Measurements from ENCODE around the gene TNNT2.

Gene TNNT2

DNA sequence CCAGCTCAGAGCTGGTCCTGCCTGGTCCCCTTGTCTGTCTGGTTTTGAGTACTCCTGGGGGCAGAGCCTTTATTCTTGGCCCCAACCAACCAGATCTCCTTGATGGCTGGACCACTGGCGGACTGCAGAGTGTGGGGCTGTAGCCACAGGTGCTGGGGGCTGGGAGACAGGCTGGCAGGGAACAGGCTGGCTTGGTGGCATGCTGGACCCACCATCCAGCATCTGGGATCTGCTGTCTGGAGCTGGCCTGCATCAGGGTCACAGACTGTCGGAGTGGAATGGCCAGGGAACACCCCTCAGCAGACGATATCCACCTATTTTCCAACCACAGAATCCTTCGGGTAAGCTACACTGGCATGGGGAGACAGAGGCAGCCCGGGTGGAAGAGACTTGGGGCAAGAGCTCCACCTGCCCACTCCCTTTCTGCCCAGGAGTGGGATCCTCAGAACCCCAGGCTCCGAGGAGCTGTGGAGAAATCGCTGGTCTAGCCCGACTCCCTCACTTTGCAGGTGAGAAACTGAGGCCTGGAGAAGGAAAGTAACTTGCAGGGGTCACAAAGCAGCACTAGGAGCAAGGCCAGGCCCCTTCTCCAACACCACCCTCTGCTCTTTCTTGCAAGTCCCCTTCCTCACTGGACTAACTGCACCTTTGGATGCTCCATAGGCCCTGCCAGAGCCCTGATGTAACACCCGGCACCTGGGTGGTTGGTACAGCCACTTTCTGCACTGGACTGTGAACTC, 40.6 kb downstream of the TNNT2 start:
- in situ Hi-C loops (cut with MboI; ENCODE audit: low sequenced_read_pairs), result no loop called here

DNA sequence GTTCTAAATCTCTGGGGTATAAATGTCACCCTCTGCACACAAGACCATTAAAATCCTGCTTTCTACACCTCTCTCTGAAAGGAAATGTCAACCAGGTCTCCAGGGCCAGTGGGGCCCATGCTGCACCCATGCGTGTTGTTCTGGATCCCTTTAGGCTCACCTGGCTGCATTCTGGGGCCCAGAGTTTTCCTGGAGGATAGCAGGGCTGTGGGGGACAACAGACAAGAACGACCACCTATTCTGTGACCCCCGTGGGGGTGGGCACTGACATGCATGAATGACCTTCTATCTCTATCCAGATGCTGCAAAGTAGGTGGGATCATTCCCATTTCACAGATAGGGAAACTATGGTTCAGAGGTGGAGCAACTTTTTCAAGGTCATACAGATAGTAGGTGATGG, 41.6 kb downstream of the TNNT2 start:
- in situ Hi-C loops (cut with MboI; ENCODE audit: low sequenced_read_pairs), result no loop called here

DNA sequence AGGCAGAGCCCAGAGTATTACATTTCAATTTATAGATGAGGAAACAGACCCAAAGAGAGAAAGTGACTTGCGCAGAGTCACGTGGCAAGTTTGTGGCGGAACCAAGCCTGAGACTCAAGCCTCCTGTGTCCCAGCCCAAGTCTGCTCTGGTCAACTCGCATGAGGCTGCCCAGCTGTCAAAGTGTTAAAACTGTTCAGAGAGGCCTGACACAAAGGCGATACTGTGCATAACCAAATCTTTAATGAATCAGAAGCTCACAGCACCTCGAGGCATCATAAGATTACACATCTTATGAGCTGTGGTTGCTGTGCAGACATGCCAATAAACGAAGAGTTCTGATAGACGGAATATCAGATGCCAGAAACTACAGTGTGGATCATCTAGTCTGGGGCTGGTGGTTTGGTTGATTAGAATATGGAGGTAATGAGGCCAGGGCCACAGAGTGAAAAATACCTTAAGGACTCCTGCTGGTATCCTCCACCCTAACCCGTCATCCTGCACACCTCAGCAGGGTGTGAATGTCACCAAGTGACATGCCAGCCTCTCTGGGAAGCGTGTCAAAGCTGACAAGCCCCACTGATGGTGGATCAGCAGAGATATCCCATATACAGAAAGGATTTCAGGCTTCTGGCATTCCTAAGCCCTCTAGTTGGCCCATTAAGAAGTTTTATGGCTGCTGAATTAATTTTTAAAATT, 42.2 kb downstream of the TNNT2 start:
- in situ Hi-C loops (cut with MboI; ENCODE audit: low sequenced_read_pairs), result no loop called here

DNA sequence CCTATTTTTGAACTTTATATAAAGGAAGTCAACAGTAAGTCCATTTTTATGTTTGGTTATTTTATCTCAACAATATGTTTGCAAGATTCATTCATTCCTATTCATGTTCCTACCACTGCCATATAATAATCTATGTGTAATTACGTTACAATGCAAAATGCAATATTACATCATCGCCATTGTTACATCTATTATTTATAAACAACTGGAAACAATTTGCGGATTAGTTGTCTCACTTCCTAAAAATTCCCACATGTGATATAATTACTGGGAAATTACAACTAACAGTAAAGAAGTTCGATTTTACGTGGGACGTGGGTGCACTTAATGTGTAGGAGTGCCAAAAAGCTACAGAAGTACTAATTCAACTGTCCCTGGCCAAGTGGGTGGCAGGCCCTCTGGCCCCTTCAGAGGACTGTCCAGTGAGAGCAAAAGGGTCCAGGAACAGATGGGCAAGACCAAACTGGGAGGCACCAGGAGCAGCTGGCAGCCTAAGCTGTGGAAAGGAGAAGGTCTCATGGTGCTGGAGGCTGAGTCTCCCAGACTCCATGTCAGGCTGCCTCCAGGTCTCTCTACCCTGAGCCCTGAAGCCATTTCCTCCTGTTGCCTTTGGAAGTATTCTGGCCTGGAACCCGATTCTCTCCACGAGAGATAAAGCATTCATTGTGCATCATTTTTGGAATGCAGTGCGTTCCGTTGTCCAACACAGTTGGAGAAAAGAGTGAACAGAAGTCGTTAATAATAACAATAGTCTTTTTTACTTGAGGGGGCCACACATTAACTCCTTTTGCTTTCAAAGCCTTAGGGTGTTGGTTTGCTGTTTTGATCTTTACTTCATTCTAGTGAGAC, 42.9 kb downstream of the TNNT2 start:
- in situ Hi-C loops (cut with MboI; ENCODE audit: low sequenced_read_pairs), result no loop called here

DNA sequence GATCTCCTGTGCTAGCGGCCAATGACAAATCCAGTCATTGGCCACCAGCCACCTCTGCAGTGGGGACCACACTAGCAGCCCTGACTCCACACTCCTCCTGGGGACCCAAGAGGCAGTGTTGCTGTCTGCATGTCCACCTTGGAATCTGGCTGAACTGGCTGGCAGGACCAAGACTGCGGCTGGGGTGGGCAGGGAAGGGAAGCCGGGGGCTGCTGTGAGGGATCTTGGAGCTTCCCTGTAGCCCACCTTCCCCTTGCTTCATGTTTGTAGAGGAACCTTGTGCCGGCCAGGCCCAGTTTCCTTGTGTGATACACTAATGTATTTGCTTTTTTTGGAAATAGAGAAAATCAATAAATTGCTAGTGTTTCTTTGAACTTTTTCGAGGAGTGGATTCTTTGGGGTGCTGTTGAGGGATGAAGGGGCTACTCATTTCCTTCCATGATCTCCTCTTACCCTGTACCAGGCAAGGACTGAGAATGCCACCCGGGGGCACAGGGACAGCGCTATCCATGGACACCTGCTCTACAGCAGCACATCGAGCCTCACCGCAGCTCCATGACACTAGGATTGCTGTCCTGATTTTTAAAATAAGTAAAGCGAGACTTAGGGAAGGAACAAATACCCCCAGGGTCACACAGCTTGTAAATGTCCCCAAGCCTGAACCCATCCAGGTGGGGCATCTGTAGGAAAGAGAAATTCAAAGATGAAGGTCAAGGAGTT, 44.7 kb downstream of the TNNT2 start:
- in situ Hi-C loops (cut with MboI; ENCODE audit: low sequenced_read_pairs), result no loop called here

DNA sequence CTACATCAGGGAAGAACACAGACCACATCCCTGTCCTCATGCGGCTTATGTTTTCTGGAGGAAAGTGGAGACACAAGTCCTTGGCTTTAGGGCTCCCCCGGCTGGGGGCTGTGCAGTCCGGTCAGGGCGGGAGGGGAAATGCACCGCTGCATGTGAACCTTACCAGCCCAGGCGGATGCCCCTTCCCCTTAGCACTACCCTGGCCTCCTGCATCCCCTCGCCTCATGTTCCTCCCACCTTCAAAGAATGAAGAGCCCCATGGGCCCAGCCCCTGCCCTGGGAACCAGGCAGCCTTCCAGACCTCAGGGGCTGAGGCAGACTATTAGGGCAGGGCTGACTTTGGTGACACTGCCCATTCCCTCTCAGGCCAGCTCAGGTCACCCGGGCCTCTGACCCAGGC, 45.5 kb downstream of the TNNT2 start:
- in situ Hi-C loops (cut with MboI; ENCODE audit: low sequenced_read_pairs), result no loop called here

DNA sequence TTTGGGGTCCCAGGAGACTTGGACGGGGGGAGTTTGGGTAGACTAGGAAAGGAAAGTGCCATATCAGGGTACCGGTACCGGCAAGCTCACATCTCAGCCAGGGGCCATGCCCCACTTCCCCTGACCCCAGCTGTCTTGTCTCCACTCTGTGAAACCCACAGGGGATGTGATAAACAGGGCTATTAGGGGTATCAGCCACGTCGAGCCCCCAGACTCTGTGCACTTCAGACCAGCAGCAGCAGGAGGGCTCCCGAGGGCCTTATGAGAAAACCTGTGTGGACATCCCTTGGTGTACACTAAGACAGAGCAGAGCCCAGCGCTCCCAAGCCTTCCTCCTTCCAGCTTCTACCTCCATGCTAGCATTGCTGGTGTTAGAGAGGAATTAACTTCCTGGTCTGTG, 46.3 kb downstream of the TNNT2 start:
- in situ Hi-C loops (cut with MboI; ENCODE audit: low sequenced_read_pairs), result no loop called here

DNA sequence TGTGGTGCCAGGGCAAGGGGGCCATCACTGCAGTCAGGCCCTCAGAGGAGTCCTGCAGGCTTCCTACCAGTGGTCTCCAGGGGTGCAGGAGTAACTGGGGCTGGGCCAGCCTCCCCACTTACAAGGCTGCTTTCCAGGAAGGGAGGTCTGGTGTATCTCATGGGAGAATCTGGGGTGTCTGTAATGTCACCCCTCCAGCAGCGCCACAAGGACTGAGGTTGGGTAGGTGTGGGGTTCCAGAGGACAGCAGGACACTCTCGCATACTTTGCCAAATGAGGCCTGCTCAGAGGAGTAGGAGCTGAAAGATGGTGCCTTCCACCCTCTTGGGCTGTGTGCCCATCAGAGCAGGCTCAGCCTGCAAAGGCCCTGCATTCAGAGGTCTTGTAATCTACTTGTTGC, 46.9 kb downstream of the TNNT2 start:
- in situ Hi-C loops (cut with MboI; ENCODE audit: low sequenced_read_pairs), result no loop called here

DNA sequence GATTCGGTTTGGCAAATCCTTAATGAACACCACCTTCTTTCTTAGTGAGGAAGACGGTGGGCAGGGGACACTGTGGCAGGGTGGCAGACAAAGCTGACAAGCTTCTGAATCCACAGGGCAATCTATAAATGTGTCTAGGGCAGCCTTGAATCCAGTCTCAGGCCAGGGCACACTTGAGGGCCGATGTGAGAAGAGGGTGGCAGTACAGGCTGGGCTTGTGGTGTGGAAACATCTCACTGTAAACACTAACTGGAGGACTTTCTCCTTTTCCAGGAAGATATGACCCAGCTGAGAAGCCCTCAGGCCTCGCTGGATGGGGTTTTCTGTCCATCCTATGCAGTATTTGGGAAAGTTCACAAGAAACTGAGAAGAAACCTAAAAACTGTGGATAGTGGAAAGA, 47.7 kb downstream of the TNNT2 start:
- in situ Hi-C loops (cut with MboI; ENCODE audit: low sequenced_read_pairs), result no loop called here

DNA sequence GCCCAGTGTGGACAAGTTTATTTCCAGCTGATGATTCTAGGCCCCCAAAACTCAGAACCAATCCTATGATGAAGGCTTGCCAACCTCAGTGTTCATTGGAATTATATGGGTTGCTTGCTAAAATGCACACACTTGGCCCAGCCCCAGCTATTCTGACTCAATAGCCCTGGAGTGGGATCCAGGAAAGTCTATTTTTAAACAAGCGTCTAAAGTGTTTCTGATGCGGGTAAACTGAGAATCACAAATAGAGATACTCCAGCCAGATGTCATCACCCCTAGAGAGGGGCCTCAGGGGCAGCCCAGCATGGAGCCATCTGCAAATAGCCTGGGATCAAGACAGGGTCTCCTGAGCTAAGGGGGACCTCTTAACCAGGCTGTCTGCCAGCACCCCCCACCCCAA, 48.2 kb downstream of the TNNT2 start:
- in situ Hi-C loops (cut with MboI; ENCODE audit: low sequenced_read_pairs), result no loop called here

DNA sequence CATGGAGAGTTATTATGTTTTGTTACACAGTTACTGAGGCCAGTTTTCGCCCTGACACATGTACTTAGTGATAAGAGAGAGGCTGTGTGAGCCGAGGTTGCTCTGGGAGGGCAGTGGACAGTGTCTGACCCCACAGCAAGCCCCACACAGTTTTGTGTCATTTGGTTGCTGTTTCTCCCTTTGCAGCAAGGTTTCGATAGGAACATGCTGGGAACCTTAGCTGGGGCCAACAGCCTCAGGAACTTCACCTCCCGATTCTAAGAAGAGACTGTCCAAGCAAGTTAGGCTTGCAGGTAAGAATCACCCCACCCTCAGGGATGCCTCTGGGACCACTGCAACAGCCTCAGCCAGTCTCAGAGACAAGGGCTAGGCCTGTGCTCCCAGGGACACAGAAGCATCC, 48.9 kb downstream of the TNNT2 start:
- in situ Hi-C loops (cut with MboI; ENCODE audit: low sequenced_read_pairs), result no loop called here

DNA sequence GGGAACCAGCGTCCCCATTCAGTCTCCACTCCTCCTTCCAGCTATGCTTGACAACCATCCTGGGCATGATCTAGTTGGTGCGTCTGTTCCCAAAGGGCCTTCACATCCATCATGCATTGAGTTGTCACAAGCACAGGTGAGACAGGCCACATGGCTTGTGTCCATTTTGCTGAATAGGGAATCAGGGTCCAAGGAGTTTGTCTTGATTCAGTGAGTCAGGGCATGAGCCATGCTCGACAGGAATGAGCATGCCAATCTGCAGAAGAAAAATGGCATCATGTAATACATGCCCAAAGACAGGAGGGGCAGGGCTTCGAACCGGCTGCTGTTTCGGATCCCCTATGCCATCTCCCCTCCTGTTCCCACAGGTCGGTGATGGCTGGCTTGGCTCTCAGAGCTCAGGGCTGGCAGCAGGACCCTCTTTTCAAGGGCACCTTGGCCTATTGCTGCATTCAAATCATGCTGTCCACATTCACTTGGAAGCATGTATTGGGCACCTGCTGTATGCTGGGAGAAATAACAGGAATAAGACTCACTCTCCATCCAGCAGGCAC, 49.7 kb downstream of the TNNT2 start:
- in situ Hi-C loops (cut with MboI; ENCODE audit: low sequenced_read_pairs), result no loop called here

DNA sequence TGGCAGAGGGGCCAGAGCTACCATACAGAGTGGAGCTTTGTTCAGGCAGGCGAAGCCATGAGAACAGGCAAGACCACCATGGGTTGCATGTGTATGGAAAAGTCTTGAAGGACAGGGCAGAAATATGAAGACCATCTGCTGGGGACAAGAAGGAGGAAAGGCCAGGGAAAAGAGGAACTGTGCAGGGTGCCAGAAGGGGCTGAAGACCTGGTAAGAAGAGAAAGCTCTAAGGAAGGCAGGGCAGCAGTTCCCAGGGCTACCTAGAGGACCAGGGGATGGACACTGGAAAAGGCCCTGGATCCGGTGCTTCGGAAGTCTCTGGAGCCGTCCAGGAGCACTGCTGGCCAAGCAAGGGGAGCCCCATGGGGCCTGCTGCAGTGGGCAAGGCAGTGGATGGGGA, 50.8 kb downstream of the TNNT2 start:
- in situ Hi-C loops (cut with MboI; ENCODE audit: low sequenced_read_pairs), result no loop called here

DNA sequence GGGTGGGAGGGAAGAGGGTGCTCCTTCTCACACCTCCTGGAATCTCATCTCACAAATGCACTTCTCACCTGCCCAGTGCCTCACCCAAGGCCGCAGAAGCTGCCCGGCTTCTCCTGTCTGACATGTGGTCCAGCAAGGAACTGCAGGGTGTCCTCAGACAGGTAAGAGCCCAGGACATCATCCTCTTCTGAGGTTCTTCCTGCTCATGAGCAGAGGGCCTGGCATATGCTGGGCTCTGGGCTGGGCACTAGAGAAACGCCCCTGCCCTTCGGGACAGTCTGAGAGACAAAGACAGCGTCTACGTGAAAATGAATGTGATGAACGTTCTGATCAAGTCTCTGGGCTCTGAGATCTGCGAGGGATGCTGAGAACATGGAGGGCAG, 51.8 kb downstream of the TNNT2 start:
- in situ Hi-C loops (cut with MboI; ENCODE audit: low sequenced_read_pairs), result no loop called here

DNA sequence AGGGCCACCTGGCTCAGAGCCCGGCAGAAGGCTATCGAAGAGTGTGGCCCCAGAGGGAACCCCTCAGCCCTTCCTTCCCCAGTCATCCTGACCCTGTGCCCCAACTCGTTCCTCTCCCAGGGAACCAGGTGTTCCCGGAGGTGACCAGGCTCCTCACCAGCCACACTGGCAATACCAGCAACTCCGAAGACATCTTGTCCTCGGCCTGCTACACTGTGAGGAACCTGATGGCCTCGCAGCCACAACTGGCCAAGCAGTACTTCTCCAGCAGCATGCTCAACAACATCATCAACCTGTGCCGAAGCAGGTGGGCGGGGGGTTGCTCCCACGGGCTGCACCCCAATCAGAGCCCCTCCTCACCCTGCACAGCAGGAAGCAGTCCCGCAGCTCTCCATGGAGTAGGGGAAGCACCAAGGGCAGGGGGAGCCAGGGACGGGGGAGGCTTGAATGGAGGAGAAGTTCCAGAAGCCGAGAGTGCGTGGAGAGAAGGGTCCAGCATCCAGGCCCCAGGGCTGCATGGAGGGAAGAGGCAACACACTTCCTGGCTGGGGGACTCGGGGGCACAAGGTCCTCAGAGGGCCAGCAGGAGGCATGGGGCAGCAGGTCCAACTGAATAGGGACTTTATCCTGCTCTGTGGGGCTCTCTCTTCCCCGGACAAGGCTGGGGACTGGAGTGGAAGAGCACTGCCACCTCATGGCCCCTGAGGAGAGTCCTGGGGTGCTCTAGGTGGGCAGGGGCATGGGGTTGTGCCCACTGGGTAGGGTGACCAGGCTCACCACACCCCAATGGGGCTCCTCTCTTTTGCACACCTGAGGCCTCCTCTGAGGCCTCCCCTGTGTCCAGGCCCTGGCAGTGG, 52.4 kb downstream of the TNNT2 start:
- in situ Hi-C loops (cut with MboI; ENCODE audit: low sequenced_read_pairs), result no loop called here

DNA sequence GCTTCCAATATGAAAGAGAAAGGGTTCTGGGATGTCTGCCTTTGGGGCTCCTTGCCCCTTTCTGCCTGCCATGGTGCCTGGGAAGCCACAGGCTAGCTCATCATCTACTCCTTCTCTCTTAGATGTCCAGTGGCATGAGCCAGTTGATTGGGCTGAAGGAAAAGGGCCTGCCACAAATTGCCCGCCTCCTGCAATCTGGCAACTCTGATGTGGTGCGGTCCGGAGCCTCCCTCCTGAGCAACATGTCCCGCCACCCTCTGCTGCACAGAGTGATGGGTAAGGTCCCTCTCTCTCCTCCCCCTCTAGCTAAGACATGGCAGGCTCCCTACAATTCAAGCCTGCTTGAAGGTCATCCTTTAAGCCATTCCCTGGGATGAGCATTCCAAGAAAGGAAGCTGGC, 53.2 kb downstream of the TNNT2 start:
- in situ Hi-C loops (cut with MboI; ENCODE audit: low sequenced_read_pairs), result no loop called here

DNA sequence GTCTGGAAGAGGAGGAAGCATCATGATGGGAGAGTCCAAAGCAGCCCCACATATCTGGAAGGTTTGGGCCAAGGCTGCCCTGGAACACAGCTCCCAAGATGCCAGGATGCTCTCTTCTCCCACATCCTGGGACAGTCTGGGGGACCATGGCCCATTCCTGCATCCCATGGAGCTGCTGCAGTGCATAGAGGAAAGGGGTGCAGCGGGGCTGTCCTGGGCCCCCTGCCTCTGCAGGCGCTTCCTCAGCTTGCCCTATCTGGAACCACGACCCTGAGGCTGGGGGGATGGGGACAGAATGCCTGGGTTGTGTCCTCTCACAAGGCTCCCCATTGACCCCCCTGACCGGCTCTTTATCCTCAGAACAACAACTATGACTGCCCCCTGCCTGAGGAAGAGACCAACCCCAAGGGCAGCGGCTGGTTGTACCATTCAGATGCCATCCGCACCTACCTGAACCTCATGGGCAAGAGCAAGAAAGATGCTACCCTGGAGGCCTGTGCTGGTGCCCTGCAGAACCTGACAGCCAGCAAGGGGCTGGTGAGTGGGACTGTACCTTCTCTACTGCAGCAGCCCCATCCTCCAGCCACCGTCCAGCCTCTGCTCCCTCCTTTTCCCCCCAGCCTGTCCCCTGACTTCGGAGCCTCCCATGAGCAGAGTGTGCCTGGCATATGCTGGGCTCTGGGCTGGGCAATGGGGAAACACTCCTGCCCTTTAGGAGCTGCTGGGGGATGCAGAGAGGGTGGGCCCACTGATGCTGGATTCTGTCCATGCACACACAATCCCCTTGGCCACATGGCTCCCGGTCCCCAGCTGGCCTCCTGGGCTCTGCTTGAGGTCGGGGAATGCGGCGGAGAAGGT, 54.6 kb downstream of the TNNT2 start:
- in situ Hi-C loops (cut with MboI; ENCODE audit: low sequenced_read_pairs), result no loop called here

DNA sequence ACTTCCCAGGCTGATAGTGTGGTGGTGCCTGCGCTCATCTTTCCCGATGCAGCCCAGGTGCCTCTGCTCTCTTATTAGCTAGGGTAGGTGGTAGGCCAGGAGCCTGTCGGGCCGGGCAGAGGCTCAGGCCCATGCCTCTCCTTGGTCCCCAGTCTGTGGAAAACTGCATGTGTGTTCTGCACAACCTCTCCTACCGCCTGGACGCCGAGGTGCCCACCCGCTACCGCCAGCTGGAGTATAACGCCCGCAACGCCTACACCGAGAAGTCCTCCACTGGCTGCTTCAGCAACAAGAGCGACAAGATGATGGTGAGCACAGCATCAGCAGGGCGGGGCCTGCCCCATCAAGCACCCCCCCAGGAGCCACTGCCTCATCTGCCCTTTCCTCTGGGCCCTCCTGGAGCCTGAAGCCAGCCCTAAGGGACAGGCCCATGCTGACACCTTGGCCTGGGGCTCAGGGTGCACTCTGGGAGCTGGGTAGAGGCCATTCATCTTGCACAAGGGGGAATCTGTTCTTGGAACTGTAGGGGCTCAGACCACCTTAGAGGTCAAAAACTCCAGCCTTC, 55.6 kb downstream of the TNNT2 start:
- in situ Hi-C loops (cut with MboI; ENCODE audit: low sequenced_read_pairs), result no loop called here
